SK-N-MC (cell line): Measurements from ENCODE around the gene PAK4.

Source experiments
- EZH2 ChIP-seq: fragments of 200-600 bp; sonication (generic); IDR thresholded peaks from one replicate; pipeline ENCODE4 v1.6.1; 2017; ENCODE audit warnings: antibody characterized with exemption
- POLR2AphosphoS5 ChIP-seq: IDR thresholded peaks from 2 replicates; pipeline ENCODE4 v1.6.1; 2012; ENCODE audit warnings: mild to moderate bottlenecking, low read depth, low read length, borderline replicate concordance

GRCh38 chr19:39202998-39203355 is 77.4 kb downstream of the PAK4 start:
- TF ChIP-seq POLR2AphosphoS5 = no peak
- TF ChIP-seq EZH2 = no peak
